Activated CD4-positive, alpha-beta T cell treated with anti-CD3 and anti-CD28 coated beads, Interleukin-2, amount 50 U/mL, for 48 hours (primary cell): Measurements from ENCODE around the gene TCEA2.
"Not testable (repeated sequence)": the region's sequence is repeated elsewhere in the genome, so short reads cannot be mapped to it uniquely, and the experiment has no call there.

Experiments
- DNase-seq, 2 experiments: peaks; one replicate each; pipeline ENCODE4 v3.0.0-alpha.2; 2020

The TCEA2 gene

DNA sequence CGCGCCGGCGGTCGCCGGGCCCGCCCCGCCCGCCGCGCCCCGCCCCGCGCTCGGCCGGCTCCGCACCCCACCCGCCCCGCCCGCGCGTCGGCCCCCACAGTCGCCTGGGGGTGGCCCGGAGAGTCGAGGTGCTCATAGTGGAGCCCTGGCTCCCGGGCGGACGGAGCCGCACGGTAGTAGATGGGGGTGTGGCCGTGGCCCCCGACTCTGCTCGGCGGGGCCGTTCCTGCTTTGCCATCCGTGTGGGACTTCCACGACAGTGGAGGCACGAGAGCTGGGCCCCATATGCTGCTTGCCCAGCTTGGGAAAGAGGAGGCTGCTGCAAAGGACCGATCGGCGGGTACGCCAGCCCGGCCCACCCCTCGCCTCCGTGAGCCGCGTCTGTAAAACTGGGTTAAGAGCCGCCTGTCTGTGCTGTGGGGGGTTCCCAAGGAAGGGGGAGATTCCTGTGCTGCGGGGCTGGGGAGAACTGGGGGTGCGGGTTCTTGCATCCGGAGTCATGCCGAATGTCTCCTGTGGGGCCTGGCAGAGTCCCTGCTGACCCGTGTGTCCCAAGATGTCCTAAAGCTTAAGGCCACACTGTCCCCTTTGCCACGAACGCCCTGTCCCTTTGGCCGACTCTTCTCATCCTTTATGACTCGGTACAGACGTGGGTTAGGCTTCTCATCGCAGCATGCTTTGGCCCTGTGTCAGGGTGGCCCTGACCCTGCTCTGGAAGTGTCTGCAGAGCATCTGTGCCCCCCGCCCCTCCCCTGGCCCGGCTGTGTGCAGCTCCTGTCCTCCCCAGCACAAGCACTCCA, 17.2 kb downstream of the TCEA2 start, which contains the start of gene OPRL1:
Gene OPRL1 (plus strand): TSS at position 70 of the 800 bp plus-strand sequence. CDS start 12,639 bp downstream, outside the sequence.
- no peak for DNase-seq

DNA sequence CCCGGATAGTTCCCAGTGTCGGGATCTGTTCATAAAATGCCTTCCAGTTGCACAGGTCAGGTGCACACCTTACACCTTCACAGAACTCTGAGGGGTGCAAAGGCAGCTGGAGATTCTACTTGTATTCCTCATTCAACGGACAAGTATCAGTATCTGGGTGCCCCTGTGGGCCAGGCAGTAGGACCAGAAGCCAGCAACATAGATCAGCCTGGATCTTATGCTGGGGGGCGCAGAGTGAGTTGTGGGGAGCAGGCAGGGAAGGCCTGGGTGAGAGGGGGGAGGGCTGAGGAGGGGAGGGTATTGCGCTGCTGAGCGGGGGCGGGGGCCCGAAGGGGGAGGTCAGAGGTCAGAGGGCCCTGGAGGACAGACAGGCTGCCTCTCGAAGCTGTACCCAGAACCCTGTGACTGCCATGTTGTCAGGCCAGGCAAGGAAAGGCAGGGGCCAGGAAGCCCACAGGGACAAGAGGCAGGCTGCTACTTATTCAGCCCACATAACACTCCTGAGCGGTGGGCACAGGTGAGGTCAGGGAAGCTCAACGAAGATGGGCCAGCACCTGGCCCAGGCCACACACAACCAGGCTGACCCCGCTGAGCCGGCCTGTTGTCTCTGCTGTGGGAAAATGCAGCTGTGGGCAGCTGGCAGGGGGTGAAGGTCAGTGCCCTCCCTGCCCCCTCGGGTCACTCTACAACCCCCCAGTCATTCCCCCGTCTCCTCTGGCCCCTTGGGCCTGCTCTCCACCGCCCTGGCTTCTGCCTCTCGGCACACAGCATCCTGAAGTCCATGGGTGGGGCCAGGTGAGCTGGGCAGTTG, 18.0 kb downstream of the TCEA2 start:
- no peak for DNase-seq

DNA sequence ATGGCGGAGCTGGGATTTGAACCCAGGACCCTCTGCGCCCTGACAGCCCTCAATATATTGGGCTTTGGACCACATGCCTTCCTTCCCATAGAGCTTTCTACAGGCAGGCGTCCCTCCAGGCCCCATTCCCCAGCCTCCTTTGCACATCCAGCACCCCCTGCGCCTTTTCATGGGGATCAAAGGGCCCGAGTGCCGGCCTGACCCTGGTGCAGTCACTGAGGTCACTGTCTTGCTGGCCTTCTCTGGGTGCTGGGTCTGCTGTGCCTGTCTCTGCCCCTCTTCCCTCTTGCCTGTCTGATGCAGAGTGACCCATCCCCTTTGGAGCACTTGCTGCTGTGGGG, 18.6 kb downstream of the TCEA2 start:
- no peak for DNase-seq

DNA sequence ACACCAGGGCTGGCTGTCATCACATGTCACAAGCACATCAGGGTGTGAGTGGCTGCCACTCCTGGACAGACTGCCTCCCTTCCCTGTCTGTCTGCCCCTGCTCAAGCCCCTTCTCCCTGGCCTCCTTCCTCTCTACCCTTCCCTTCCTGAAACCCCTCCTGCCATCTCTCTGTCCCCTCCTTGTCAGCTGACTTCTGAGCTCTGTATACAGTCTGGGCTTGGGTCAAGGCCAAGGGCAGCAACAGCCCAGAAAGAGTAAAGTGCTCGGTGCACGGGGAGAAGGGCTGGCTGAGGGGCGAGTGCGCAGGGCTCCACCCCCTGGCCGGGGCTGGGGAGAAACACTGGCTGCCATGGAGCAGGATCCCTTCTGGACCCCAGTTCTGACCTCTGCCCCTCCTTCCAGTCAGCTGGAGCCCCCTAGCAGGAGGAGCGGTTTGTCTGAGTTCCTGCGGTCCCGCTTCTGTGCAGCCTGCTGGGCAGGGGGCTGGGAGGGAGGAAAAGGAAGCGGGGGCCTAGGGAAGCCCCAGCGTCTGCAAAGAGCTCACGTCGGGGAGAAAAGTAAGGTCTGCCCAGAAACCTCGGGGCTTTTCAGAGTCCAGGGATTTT, 19.2 kb downstream of the TCEA2 start:
- no peak for DNase-seq

DNA sequence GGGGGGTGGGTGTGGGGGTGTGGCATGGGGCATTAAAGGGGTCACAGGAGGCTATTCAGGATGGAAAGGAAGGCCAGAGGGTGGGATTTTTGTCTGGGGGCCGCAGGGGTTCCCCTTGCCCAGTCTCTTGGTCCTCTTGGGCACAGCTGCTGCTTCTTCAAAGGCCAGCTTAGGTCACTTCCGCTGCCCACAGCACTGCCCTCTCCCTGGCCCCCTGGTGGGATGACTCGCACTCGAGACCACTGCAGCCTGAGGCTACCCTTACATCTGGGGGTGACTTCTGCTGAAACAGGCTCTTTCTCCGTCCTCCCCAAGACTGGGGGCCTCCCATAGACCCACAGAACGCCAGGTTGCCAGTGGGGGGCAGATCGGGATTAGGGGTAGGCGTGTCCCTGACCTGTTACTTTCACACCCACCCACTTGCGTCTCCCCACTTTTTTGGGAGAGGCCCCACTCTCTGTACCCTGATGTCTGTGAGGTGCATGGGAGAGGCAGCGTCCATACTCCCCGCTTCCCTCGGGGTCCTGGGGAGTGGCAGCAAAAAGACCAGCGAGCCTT, 19.9 kb downstream of the TCEA2 start:
- no peak for DNase-seq

DNA sequence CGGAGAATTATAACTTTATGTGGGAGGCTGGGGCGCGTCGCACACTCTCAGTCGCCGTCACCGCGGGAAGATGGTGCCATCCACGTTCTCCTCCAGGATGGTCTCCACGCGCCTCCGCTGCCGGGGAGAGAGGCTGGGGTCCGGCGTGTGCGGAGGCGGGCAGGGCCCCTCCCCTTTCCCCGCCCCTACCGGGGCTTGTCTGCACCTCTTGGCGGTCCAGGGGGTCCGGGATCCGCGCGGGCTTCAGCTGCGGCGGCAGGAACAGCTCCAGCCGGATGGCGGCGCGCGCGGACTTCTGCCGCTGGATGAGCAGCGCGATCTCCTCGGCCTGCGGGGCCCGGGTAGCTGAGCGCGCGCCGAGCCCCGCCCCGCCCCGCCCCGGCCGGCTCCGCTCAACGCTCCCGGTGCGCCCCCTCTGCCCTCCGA, 20.4 kb downstream of the TCEA2 start:
- peak; percentile 77 to 82 for DNase-seq

DNA sequence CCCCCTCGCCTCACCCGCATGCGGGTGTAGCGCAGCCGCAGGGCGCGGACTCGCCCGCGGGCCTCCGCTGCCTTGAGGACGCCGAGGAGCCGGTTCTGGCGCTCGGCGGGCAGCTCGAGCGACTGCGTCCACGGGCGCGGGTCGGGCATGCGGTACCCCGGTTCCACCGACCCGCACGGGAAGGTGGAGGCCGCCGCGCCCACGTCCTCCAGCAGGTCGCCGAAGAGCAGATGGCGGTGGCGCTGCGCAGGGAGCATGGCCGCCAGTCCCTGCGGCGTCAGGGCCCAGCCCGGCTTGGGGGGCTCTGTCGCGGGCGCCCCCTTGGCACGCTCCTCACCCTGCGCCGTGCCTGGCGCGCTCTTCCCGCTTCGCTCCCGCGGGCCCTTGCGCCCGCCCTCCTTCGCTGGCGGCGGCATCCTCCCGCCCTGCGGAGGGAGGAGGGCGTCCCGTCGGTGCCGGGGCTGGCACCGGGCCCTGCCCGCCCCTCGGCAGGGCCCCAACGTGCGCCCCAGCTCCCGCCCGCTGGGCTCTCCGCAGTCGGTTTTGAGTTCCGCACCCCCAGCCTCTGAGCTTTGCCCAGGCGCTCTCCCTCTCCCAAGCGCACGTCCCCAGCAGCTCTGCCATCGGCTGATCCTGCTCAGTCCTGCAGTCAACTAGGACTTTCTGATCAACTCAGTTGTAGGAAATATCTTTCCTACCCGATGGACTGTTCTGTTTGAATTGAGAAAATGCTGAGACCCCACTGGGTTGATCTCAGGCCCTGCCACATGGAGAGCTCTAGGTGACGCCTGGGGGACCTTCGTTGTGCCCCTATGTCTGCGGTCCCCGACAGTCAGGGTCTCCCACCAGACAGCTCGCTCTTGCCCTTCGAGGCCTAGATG, 21.0 kb downstream of the TCEA2 start, which contains the start of gene LKAAEAR1:
Gene LKAAEAR1 (minus strand): TSS at position 595 of the 881 bp plus-strand sequence. CDS start 179 bp downstream, at position 416.
- no peak for DNase-seq

DNA sequence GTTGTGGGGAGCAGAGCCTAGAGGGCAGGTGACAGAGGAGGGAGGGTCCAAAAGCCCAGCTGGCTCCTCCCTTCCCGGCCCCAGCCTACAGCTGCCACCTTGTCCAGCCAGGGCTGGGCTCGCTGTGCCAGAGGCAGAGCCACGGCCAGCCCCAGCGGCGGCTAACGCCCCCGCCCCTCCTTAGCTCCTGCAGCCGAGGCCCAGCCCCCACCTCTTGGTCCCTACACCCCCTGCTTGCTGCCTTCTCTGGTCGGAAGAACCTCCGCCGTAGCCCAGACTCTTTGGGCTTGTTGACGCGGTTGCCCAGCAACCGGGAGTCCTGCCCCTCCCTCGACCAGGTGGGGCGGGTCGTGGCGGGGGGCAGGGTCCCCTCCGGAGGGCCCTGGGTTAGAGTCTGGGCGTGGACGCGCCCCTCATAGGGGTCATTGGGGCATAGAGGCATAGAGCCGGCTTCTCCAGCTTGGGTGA, 21.7 kb downstream of the TCEA2 start:
- no peak for DNase-seq

DNA sequence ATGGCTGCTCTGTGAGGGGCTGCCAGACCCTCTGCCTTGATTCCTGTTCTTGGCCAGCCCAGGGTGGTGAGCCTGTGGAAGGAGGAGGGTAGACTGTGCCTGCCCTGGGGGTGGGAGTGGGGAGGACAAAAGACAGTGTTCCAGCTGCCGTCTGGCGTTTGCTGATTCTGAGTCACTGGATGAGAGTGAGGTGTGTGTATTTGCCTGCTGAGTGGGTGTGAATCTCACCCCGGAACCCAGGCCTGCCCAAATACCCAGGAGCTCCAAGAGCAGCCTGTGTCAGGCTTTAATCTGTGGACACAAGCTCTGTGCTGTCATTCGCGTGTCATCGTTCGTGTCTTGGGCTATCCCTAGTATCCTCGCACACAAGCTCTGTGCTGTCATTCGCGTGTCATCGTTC, 23.8 kb downstream of the TCEA2 start:
- no peak for DNase-seq

DNA sequence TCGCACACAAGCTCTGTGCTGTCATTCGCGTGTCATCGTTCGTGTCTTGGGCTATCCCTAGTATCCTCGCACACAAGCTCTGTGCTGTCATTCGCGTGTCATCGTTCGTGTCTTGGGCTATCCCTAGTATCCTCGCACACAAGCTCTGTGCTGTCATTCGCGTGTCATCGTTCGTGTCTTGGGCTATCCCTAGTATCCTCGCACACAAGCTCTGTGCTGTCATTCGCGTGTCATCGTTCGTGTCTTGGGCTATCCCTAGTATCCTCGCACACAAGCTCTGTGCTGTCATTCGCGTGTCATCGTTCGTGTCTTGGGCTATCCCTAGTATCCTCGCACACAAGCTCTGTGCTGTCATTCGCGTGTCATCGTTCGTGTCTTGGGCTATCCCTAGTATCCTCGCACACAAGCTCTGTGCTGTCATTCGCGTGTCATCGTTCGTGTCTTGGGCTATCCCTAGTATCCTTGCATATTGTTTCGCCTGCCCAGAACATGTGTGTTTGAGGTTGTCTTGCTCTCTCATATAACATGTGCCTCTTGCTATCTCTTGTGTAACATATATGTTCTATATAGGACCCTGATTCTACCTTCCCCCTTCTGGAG, 24.3 kb downstream of the TCEA2 start:
- not testable (repeated sequence) for DNase-seq

DNA sequence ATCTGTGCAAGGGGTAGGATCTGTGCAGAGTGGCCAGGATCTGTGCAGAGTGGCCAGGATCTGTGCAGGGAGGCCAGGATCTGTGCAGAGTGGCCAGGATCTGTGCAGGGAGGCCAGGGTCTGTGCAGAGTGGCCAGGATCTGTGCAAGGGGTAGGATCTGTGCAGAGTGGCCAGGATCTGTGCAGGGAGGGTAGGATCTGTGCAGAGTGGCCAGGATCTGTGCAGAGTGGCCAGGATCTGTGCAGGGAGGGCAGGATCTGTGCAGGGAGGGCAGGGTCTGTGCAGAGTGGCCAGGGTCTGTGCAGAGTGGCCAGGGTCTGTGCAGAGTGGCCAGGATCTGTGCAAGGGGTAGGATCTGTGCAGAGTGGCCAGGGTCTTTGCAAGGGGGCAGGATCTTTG, 25.6 kb downstream of the TCEA2 start:
- DNase-seq: not testable (repeated sequence)

DNA sequence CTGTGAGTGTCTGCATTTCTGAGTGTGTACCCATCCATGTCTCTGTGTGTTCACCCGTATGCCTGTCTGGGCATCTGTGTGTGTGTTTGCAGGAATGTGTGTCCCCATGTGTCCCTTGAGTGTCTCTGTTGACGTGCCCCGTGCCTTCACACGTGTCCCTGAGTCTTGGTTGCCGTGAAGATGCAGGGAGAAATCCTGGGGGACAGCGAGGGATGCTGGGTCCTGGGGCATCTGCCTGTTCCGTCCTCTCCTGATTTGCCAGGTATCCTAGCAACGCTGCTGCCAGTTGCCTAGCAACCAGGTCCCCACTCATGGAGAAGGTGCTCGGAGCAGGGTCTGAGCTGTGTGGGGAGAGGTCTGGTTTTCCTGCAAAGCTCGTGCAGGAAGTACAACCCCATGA, 27.2 kb downstream of the TCEA2 start:
- no peak for DNase-seq

DNA sequence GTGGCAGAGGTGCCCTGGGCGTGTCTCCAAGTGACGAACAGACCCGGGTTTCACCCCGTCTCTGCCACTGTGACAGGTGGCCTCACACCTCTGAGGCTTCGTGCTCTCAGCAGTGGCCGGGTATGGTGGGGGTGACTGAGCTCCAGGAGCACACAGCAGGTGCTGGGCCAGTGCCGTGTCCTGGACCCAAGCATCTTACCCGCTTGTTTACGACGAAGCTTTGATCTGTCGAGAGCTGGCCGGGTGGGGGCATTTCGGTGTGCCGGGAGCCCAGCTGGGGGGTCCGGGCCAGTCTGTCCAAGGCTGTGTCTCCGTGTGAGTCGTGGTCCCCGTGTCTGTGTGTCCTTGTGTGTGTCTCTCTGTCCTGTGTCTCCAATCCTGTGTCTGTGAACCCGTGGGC, 28.3 kb downstream of the TCEA2 start:
- no peak for DNase-seq

DNA sequence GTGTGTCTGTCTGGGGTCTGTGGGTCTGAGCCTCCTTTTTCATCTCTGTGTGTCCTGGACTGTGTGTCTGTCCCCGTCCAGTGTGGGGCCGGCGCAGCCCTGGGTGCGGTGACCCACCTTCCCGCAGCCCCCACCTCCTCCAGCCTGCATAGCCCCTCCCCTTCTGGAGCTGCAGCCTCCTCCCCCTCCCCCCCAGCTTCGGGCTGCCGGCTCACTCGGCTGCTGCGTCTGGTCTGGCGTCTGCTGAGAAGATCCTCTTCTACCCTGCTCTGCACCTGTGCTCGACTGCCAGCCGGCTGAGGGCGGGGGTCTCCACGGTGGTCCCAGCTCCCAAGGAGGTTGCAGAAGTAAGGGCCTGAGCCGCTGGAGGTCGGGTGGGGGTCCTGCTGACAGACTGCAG, 28.8 kb downstream of the TCEA2 start:
- DNase-seq: no peak

DNA sequence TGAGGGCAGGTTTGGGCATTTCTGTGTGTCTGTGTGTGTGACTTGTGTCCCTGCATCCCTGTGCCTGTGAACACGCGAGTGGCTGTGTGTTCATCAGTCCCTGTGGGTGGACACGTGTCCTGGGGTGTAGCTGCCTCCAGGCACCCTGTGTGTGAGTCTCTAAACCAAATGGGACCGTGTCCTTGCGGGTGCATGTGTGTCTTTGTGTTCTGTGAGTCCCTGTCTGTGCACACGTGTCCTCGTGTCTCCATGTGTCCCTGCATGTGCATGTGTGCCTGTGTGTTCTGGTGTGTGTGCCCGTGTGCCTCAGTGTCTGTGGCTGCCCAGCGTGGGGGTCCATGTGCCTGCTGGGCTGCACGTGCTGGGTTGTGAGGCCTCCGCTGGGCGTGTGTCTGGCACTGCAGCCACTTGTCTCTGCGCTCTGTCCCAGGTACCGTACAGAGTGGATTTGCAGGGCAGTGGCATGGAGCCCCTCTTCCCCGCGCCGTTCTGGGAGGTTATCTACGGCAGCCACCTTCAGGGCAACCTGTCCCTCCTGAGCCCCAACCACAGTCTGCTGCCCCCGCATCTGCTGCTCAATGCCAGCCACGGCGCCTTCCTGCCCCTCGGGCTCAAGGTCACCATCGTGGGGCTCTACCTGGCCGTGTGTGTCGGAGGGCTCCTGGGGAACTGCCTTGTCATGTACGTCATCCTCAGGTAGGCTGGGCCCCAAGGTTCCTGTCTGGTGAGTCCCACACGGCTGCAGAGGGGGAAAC, 29.4 kb downstream of the TCEA2 start:
- no peak for DNase-seq

DNA sequence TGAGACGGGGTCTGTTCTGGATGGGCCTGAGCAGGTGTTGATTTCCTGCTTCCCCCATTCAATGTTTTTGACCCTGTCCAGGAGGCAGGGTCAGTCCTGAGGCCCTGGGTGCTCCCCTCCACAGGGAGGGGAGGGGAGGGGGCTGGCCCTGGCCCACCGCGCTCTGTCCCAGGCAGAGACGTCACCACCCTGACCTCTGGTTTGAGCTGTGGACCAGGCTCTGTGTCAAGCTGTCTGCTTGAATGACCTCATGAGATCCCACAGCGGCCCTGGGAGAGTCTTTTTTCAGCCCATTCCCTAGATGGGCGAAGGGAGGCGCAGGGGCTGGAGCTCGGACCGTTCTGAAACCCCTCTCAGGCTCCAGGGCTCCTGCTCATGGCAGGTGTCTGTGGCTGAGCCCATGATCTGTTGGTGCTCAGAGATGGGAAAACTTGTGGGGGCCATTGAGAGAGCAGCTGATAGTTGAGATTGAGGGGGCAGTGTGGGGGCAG, 30.1 kb downstream of the TCEA2 start:
- no peak for DNase-seq

DNA sequence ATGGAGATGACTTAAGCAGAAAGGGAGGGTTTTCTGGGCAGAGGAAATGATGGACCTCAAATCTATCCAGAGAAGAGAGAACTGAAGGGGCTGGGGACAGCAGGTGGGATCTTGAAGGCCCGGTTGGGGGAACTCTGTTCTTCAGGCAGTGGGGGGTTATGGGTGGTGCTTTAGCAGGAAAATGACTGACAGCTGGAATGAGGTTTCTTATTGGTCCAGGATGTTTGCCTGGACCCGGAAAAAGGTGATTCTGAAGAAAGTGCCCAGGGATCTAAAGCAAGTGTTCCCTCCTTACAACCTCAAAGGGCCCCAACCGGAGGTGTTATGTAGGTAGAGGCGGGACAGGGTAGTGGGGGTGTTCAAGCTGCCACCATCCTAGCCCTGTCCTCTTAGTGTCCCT, 32.5 kb downstream of the TCEA2 start:
- DNase-seq: no peak

DNA sequence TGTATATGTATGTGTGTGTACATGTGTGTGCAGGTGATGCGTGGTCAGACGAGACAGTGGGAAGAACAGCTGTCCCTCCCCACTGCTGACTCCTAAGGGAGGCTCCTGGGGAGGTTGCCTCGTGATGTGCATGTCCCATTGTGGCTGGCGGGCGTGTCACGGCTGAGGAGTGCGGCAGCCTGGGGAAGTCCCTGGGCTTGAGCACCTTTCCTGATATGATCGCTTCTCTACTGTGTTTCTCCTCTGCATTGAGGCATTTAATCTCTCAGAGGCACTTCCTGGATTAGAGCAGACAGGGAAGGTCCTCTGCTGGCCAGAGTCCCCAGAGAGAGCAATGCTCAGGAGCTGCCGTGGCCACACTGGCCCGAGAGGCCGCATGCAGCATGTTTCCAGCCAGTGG, 32.9 kb downstream of the TCEA2 start:
- DNase-seq: peak in 1 of 2 experiments; percentile 39

DNA sequence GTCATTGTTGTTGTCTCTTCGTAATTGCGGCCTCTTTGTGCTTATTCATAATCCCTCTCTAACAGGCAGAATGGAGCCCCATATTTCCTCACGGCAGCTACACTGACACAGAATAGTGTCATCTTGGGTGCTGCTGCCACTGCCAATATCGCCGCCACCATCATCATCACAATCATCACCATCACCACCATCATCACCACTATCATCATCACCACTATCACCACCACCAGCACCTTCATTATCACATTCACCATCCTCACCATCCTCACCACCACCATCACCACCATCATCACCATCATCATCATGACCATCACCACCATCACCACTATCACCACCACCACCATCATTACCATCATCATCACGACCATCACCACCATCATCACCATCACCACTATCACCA, 33.5 kb downstream of the TCEA2 start:
- no peak for DNase-seq

DNA sequence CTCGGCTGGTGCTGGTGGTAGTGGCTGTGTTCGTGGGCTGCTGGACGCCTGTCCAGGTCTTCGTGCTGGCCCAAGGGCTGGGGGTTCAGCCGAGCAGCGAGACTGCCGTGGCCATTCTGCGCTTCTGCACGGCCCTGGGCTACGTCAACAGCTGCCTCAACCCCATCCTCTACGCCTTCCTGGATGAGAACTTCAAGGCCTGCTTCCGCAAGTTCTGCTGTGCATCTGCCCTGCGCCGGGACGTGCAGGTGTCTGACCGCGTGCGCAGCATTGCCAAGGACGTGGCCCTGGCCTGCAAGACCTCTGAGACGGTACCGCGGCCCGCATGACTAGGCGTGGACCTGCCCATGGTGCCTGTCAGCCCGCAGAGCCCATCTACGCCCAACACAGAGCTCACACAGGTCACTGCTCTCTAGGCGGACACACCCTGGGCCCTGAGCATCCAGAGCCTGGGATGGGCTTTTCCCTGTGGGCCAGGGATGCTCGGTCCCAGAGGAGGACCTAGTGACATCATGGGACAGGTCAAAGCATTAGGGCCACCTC, 35.5 kb downstream of the TCEA2 start:
- DNase-seq: no peak
